Suprapubic skin (tissue), 4 donors: ENCODE results near the gene NCDN. TPM values are rescaled to one million over a fixed set of nuclear protein-coding genes. Genes with fewer than 3 reads are reported as not detected.

Experiments used
- DNase-seq, 2 donors: peaks; one replicate each; pipeline ENCODE4 v3.0.0-alpha.2; 2019; ENCODE audit warnings: low spot score in 2 of 2
- H3K27ac ChIP-seq: fragments of 200-600 bp; sonication (generic); one replicate; pipeline ENCODE4 v1.5.1; 2019
- H3K27me3 ChIP-seq: fragments of 200-600 bp; sonication (generic); one replicate; pipeline ENCODE4 v1.5.1; 2019
- H3K36me3 ChIP-seq: fragments of 200-600 bp; sonication (generic); one replicate; pipeline ENCODE4 v1.5.1; 2019
- H3K4me1 ChIP-seq: fragments of 200-600 bp; sonication (generic); one replicate; pipeline ENCODE4 v1.5.1; 2019
- H3K4me3 ChIP-seq: fragments of 200-600 bp; sonication (generic); one replicate; pipeline ENCODE4 v1.5.1; 2019; ENCODE audit warnings: mild to moderate bottlenecking
- H3K9me3 ChIP-seq: fragments of 200-600 bp; sonication (generic); one replicate; pipeline ENCODE4 v1.5.1; 2019
- EP300 ChIP-seq: sonication (generic); formaldehyde crosslinking; IDR thresholded peaks from one replicate; pipeline ENCODE4 v1.6.1; 2017; ENCODE audit warnings: antibody characterized with exemption
- POLR2A ChIP-seq, 2 donors: fragments of 450-650 bp; IDR thresholded peaks; one replicate each; pipeline ENCODE4 v1.6.1; 2017; ENCODE audit warnings: antibody characterized with exemption in 2 of 2, mild to moderate bottlenecking in 2 of 2, moderate library complexity in 2 of 2
- POLR2AphosphoS5 ChIP-seq, 3 donors: sonication (generic); formaldehyde crosslinking; IDR thresholded peaks; one replicate each; pipeline ENCODE4 v1.6.1; 2017; ENCODE audit warnings: antibody characterized with exemption in 3 of 3
- WGBS: methylation state at CpG from one replicate; pipeline ENCODE4 v1.1.5; 2018; 5-methylcytosine and 5-hydroxymethylcytosine counted together
- total RNA-seq, 4 donors: library from RNA; depleted of rRNA; stranded (reverse); fragments of >200 nt; gene quantifications; one replicate each; pipeline ENCODE4 v1.1.0, GENCODE V29; 2016
- TF ChIP-seq, protein P1 (sequence below), 2 donors: fragments of 200-600 bp in 1 of 2; fragments of 450-650 bp in 1 of 2; sonication (generic) in 1 of 2; IDR thresholded peaks; one replicate each; pipeline ENCODE4 v1.5.1; 2016 to 2019; ENCODE audit warnings: antibody characterized with exemption in 2 of 2, mild to moderate bottlenecking in 1 of 2, moderate library complexity in 1 of 2

Gene NCDN
- total RNA-seq, 4 donors from 2014 or later: 14.1 to 26.2 (median 24.1) TPM

DNA sequence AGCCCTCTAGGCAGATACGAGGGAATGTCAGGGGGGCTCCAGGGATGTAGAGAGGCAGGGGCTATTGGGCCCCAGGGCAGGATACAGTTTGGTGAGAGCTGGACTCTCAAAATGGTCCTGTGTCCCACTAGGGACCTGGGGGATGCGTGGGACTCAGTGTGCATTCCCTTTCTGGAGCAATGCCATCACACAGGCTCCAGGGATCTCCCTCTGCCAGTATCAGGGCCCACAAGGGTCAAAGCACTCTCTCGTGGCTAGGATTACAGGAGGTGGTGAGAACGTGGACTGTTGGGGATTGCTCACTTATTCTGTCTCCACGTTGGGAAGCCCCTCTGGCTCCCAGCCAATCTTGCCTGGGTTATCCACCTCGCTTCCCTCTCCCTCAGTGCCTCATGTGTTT lies 26.2 kb upstream of the NCDN start:
- 81% methylated on average over 6 of the region's 6 CpGs for WGBS
- TF ChIP-seq EP300: no peak
- TF ChIP-seq POLR2A (IDR thresholded peaks at IDR 0.05): no peak
- no peak for TF ChIP-seq POLR2AphosphoS5 (IDR thresholded peaks at IDR 0.05)
- TF ChIP-seq, protein P1, sequence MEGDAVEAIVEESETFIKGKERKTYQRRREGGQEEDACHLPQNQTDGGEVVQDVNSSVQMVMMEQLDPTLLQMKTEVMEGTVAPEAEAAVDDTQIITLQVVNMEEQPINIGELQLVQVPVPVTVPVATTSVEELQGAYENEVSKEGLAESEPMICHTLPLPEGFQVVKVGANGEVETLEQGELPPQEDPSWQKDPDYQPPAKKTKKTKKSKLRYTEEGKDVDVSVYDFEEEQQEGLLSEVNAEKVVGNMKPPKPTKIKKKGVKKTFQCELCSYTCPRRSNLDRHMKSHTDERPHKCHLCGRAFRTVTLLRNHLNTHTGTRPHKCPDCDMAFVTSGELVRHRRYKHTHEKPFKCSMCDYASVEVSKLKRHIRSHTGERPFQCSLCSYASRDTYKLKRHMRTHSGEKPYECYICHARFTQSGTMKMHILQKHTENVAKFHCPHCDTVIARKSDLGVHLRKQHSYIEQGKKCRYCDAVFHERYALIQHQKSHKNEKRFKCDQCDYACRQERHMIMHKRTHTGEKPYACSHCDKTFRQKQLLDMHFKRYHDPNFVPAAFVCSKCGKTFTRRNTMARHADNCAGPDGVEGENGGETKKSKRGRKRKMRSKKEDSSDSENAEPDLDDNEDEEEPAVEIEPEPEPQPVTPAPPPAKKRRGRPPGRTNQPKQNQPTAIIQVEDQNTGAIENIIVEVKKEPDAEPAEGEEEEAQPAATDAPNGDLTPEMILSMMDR (IDR thresholded peaks at IDR 0.05): no peak

GRCh38 chr1:35532497-35533223 lies 24.9 kb upstream of the NCDN start:
- 36% methylated on average over 1 of the region's 1 CpG for WGBS
- H3K27me3 ChIP-seq: no peaks in the 10 kb centered on the region
- TF ChIP-seq, protein P1 (IDR thresholded peaks at IDR 0.05): no peak
- TF ChIP-seq POLR2AphosphoS5 (IDR thresholded peaks at IDR 0.05) (no peak), POLR2A (IDR thresholded peaks at IDR 0.05) (no peak), EP300 (no peak)

More for the DNA sequence above, 26.2 kb upstream of the NCDN start:
- Histone ChIP-seq H3K4me1 (peaks cover 14% of the 10 kb centered on the region), H3K4me3 (no peak overlapping the region), H3K27me3 (no peaks in the 10 kb centered on the region), H3K36me3 (peaks cover 8% of the 10 kb centered on the region), H3K9me3 (no peaks in the 10 kb centered on the region), H3K27ac (no peak overlapping the region)
- DNase-seq: no peak

GRCh38 chr1:35533586-35533985 lies 24.0 kb upstream of the NCDN start:
- Histone ChIP-seq H3K9me3 (no peaks in the 10 kb centered on the region), H3K4me3 (no peak overlapping the region), H3K4me1 (peaks cover 29% of the 10 kb centered on the region), H3K36me3 (peaks cover 8% of the 10 kb centered on the region), H3K27me3 (no peaks in the 10 kb centered on the region), H3K27ac (no peak overlapping the region)
- 31% methylated on average over 1 of the region's 1 CpG for WGBS
- TF ChIP-seq POLR2A (IDR thresholded peaks at IDR 0.05) (no peak), POLR2AphosphoS5 (IDR thresholded peaks at IDR 0.05) (no peak), EP300 (no peak)
- TF ChIP-seq, protein P1 (IDR thresholded peaks at IDR 0.05): no peak
- DNase-seq: no peak

More at GRCh38 chr1:35532497-35533223, 24.9 kb upstream of the NCDN start:
- Histone ChIP-seq H3K4me3 (no peak overlapping the region), H3K4me1 (peaks cover 20% of the 10 kb centered on the region), H3K27ac (no peak overlapping the region), H3K9me3 (no peaks in the 10 kb centered on the region), H3K36me3 (peaks cover 8% of the 10 kb centered on the region)
- no peak for DNase-seq

DNA sequence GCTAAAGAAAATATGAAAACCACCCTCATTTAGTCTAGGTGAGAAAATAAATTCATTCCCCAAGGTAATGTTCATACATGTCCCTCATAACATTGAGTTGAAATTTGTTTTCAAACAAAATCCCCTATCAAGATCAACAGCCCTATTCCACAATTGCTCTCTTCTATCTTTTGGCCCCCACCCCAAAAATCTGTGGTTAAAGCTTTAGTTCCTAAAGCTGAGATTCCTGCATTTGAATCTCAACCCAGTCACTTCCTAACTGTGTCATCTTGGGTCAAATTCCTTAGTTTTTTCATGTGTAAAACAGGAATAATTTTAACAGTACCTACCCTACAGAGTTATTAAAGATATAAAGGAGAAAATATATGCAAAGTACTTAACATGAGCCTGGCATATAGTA lies 22.4 kb upstream of the NCDN start:
- DNase-seq: no peak
- no peak overlapping the region for H3K27ac ChIP-seq
- TF ChIP-seq, protein P1 (IDR thresholded peaks at IDR 0.05): no peak
- TF ChIP-seq POLR2AphosphoS5 (IDR thresholded peaks at IDR 0.05): no peak
- TF ChIP-seq POLR2A (IDR thresholded peaks at IDR 0.05): no peak
- no peak for TF ChIP-seq EP300
- H3K36me3 ChIP-seq: peaks cover 5% of the 10 kb centered on the region
- H3K27me3 ChIP-seq: no peaks in the 10 kb centered on the region
- H3K4me3 ChIP-seq: no peak overlapping the region
- peaks cover 46% of the 10 kb centered on the region for H3K4me1 ChIP-seq
- no peaks in the 10 kb centered on the region for H3K9me3 ChIP-seq

GRCh38 chr1:35536556-35537162 lies 20.9 kb upstream of the NCDN start:
- H3K4me3 ChIP-seq: no peak overlapping the region
- no peaks in the 10 kb centered on the region for H3K27me3 ChIP-seq
- H3K4me1 ChIP-seq: peaks cover 52% of the 10 kb centered on the region
- TF ChIP-seq POLR2AphosphoS5 (IDR thresholded peaks at IDR 0.05) (no peak), POLR2A (IDR thresholded peaks at IDR 0.05) (no peak), EP300 (no peak)
- TF ChIP-seq, protein P1 (IDR thresholded peaks at IDR 0.05): no peak
- no peaks in the 10 kb centered on the region for H3K9me3 ChIP-seq
- no peak overlapping the region for H3K27ac ChIP-seq
- no peak for DNase-seq
- H3K36me3 ChIP-seq: no peaks in the 10 kb centered on the region
- WGBS: 64% methylated on average over 2 of the region's 2 CpGs
